ENCODE data around the gene PDE4B.

PDE4B gene

GRCh38 chr1:65881067-65881594 lies 88.4 kb downstream of the PDE4B start:
- H3K4me3 ChIP-seq (ENCODE audit: control insufficient read depth, low read depth, low read length), result no peak overlapping the region
- DNase-seq (ENCODE audit: low read depth), result peak; percentile 25
- no peak for TF ChIP-seq CTCF (IDR thresholded peaks at IDR 0.05; ENCODE audit: control insufficient read depth, insufficient read depth, low read depth, low read length, missing control alignments)

GRCh38 chr1:65882076-65882475 lies 89.4 kb downstream of the PDE4B start:
- TF ChIP-seq CTCF (IDR thresholded peaks at IDR 0.05; ENCODE audit: control insufficient read depth, insufficient read depth, low read depth, low read length, missing control alignments), result no peak
- DNase-seq (ENCODE audit: low read depth), result no peak
- H3K4me3 ChIP-seq (ENCODE audit: control insufficient read depth, low read depth, low read length), result no peak overlapping the region

DNA sequence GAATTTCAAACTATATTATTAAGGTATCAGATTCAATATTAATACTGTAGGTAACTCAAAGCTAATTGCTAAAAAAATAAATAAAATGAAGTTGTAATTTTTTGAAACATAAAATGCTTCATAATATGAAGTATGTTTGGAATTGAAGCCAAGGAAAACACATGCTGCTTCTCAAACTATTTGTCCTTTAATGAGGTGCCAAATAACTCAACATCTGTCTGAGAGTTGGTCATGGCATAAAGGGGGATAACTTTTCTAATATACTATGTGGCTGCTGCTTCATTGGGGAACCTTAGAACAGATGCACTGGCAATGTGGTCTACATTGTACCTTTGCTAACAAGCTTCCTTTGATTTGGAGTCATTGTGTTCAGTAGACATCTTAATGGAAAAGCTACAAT lies 96.7 kb downstream of the PDE4B start:
- no peak for TF ChIP-seq CTCF (IDR thresholded peaks at IDR 0.05; ENCODE audit: control insufficient read depth, insufficient read depth, low read depth, low read length, missing control alignments)
- DNase-seq (ENCODE audit: low read depth), result no peak
- H3K4me3 ChIP-seq (ENCODE audit: control insufficient read depth, low read depth, low read length), result no peak overlapping the region

DNA sequence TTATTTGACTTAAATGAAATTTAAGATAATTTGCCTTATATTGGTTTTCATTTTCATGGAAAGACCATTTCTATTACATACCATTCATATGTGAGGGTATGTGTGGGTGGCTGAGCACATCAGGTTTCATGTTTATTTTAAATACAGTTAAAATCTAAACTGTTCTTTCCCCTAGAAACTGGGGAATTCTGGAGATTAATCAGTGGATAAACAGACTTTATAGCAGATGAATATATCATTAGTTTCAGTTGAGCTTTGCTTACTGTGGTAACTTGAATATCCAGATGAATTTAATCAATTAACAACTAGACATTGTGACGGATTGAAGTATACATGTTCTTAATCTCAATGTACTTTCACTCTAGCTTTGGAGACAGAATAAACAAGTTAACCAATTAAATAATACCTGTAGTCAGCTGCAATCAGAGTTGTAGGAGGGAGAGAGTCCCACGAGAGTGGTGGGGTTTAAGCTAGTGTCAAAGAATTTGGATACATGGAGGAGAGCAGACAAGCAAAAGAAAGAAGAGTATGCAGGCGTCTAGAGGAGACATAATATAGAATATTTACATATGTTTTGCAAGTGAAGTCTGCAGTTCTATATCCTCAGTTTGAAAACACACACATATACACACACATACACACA lies 97.6 kb downstream of the PDE4B start:
- no peak overlapping the region for H3K4me3 ChIP-seq (ENCODE audit: control insufficient read depth, low read depth, low read length)
- no peak for DNase-seq (ENCODE audit: low read depth)
- no peak for TF ChIP-seq CTCF (IDR thresholded peaks at IDR 0.05; ENCODE audit: control insufficient read depth, insufficient read depth, low read depth, low read length, missing control alignments)

DNA sequence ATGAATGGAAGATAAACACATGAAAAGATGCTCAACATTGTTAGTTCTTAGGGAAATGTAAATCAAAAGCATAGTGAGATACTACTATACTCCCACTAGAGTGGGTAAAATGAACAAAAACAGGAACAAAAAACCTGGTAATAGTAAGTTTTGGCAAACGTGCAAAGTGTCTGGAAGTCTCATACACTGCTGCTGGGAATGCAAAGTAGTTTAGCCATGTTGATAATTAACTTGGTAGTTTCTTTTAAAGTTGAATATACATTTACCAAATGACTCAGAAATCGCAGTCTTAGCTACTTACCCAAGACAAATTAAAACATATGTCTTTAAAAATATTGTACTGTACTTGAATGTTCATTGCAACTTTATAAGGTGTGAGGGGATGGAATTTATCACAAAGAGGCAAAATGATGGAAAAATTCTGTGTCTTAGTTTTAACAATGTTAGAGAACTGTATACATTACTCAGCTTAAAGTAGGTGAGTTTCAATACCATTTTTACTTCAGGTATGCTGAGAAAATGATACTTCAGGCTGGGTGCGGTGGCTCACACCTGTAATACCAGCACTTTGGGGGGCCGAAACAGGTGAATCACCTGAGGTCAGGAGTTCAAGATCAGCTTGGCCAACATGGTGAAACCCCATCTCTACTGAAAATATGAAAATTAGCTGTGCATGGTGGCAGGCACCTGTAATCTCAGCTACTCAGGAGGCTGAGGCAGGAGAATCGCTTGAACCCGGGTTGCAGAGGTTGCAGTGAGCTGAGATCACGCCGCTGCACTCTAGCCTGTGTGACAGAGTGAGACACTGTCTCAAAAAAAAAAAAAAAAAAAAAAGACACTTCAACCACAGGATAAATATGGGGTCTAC lies 102.3 kb downstream of the PDE4B start:
- TF ChIP-seq CTCF (IDR thresholded peaks at IDR 0.05; ENCODE audit: control insufficient read depth, insufficient read depth, low read depth, low read length, missing control alignments), result no peak
- H3K4me3 ChIP-seq (ENCODE audit: control insufficient read depth, low read depth, low read length), result no peak overlapping the region
- DNase-seq (ENCODE audit: low read depth), result no peak

GRCh38 chr1:65896721-65897120 lies 104.0 kb downstream of the PDE4B start:
- no peak overlapping the region for H3K4me3 ChIP-seq (ENCODE audit: control insufficient read depth, low read depth, low read length)
- peak; percentile 75 for DNase-seq (ENCODE audit: low read depth)
- no peak for TF ChIP-seq CTCF (IDR thresholded peaks at IDR 0.05; ENCODE audit: control insufficient read depth, insufficient read depth, low read depth, low read length, missing control alignments)

Data from AG09309 (cell line).